Stimulated activated CD8-positive, alpha-beta memory T cell treated with anti-CD3 and anti-CD28 coated beads, Interleukin-2, amount 100 ng/mL, for 1 hour (primary cell): ENCODE measurements around the gene ZNF441.
"Not testable (repeated sequence)": the region's sequence is repeated elsewhere in the genome, so short reads cannot be mapped to it uniquely, and the experiment has no call there.

ENCODE experiments used
- DNase-seq, 2 donors: peaks; one replicate each; pipeline ENCODE4 v3.0.0-alpha.2; 2020; ENCODE audit warnings: low read depth in 2 of 2

Gene ZNF441

DNA sequence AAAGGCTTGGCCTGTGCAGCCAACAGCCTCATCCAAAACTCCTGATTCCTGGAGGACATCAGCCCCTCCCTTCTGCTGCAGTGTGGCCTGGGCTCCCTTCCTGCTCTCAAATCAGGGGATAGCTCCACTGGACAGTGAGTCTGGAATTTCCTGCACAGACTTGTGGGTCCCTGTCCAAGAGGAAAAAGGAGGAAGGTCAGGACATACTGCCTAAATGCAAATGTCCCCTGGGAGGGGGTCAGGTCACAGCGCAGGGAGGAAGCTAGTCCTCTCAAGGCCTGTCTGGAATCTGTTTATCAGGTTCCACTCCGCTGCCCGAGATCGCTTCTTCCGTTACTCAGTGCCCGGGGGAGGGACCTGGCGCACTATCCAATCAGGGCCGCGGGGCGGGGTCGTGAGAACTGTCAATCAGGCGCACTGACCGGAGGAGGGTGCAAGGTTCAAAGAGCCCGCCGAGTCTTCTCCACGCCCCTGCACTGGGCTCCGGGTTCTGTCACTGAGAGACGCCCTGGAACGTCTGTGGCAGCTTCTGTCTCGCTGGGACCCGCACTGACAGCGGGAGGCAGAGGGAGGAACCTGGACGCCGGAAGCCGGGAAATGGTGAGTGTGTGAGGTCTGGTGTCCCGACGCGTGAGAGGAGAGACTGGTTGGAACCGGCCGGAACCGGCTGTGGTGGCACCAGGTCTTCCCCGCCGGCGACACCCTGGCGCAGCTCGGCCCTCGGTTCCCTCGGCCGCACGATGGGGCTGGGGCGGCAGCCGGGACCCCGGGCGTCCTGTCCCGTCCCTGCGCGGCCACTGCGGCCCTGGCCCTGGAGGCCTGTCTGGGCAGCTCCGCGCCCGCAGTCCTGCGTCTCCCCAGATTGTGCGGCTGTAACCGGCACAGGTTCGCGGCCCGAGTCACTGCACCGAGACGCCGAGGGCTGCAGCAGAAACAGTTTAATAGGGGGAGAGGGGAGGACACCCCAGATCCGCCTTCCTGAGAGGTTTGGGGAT lies at the start of gene ZNF441:
Gene ZNF441, plus strand, starts transcription at position 404 of the 995 bp plus-strand sequence. Its CDS starts 194 bp downstream, at position 598.
- DNase-seq = peak; percentile 84 to 86

DNA sequence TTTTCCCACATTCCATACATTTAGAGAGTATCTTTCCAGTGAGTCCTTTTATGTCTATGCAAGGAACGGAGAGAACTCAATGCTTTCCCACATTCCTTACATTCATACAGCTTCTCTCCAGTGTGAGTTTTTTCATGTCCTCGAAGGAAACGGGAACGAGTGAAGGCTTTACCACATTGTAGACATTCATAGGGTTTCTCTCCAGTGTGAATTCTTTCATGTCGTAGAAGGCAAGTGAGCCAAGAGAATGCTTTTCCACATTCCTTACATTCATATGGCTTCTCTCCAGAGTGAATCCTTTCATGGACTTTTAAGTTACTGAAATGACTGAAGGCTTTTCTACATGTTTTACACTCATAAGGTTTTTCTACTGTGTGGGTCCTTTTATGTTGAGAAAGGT lies 45.1 kb upstream of the ZNF441 start:
- DNase-seq = no peak

DNA sequence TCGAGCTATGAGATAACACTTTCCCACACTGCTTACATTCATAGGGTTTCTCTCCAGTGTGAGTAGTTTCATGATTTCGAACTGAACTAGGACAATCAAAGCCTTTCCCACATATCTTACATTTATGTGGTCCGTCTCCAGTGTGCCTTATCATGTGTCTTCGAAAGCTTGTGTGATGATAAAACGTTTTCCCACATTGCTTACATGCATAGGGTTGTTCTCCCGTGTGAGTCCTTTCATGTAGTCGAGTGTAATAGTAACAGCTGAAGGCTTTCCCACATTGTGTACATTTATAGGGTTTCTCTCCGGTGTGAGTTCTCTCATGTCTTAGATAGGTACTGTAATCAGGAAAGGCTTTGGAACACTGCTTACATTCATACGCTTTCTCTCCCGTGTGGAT lies 44.4 kb upstream of the ZNF441 start:
- no peak for DNase-seq

GRCh38 chr19:11729586-11729985 lies 37.2 kb upstream of the ZNF441 start:
- DNase-seq = no peak

- DNase-seq = no peak
Measured at GRCh38 chr19:11735375-11735774, 31.4 kb upstream of the ZNF441 start.

DNA sequence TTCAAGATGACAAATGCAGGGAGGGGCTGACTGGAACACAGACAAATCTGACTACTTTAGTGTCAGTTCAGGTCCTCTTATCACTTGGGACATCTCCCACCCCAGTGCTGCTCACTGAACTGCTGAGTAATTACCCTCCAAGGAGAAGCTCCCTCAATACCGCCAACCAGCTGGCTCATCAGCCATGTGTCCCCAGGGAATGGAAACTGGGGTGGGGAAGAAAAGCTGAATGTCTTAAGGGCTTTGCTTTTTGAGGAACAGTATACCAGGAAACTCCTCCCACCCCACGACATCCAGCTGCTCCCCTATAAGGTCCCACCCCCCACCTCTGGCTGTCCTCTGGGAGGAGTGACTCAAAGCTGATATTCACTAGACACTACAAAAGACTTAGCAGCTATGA lies 30.1 kb upstream of the ZNF441 start:
- DNase-seq = no peak

DNA sequence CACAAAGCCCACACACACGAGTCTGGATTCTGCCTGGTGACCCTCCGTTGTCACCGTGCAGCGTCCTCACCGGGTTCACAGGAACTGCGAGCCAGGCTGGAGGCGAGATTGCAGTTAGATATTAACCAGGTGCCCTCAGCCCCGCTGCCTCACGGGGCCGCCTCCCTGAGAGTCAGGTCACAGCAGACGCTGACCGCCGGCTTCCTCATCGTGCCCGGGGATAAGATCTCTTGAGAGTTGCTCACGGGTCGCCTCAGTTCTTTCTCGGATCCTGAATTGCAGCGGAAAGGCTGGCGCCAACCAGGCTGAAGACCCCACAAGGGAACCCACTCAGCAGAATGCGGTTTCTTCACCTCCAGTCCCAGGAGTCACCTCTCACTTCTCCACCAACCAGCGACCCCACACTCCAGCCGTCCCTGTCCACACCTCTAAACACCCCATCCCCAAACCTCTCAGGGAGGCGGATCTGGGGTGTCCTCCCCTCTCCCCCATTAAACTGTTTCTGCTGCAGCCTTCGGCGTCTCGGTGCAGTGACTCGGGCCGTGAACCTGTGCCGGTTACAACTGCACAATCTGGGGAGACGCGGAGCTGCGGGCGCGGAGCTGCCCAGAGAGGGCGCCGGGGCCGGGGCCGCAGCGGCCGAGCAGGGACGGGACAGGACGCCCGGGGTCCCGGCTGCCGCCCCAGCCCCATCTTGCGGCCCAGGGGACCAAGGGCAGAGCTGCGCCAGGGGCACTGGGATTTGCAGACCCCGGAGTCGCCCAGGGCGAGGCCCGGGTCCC lies 28.6 kb upstream of the ZNF441 start:
- DNase-seq = peak in 1 of 2 donors; percentile 8

- peak; percentile 94 to 96 for DNase-seq
Measured at GRCh38 chr19:11738746-11739620, 27.8 kb upstream of the ZNF441 start, which contains the start of gene ZNF823. TSS of gene ZNF823 (minus strand) at chr19:11738946. CDS start at chr19:11738819, 127 bp downstream.

DNA sequence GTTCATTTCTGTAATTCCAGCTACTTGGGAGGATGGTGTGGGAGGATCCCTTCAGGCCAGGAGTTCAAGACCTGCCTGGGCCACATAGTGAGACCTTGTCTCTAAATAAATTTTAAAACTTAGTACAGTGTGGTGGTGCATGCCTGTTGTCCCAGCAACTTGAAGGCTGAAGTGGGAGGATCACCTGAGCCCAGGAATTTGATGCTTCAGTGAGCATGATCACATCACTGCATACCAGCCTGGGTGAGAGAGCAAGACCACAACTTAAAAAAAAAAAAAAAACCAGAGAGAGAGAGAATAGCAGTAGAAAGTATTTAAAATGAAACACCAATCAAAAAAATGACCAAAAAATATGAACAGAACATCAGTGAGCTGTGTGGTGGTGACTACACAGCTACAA lies 20.9 kb upstream of the ZNF441 start:
- DNase-seq = no peak

- DNase-seq = no peak
Measured at GRCh38 chr19:11747277-11747676, 19.5 kb upstream of the ZNF441 start.

DNA sequence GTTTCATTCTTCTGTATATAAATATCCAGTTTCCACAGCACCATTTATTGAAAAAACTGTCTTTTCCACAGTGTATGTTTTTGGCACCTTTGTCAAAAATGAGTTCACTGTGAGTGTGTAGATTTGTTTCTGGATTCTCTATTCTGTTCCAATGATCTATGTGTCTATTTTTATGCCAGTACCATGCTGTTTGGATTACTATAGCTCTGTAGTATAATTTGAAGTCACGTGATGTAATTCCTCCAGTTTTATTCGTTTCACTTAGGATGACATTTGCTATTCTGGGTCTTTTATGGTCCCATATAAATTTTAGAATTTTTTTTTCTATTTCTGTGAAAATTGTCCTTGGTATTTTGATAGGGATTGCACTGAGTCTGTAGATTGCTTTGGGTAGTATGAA lies 17.0 kb upstream of the ZNF441 start:
- no peak for DNase-seq

- DNase-seq = no peak
Measured at GRCh38 chr19:11752244-11752736, 14.5 kb upstream of the ZNF441 start.

- no peak for DNase-seq
Measured at GRCh38 chr19:11754663-11755062, 12.1 kb upstream of the ZNF441 start.

GRCh38 chr19:11756965-11757364 lies 9.8 kb upstream of the ZNF441 start:
- no peak for DNase-seq

DNA sequence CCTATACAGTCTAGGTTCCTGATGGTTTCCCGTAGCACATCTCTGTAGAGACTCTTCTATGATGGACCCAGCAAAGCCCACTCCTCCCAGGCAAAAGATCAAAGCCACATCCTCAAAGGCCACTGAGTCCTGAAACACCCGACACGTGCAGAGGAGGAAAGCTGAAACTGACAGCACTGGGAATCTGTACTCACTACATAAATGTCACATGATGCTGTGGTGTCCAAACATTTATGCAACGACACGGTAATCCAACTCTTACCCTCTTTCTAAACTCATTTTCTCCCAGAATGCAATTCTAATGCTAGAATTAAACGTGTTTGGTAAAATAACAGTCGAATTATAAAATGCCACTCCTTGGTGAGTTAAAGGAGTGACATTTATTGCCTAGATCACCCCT lies 7.0 kb upstream of the ZNF441 start:
- no peak for DNase-seq

DNA sequence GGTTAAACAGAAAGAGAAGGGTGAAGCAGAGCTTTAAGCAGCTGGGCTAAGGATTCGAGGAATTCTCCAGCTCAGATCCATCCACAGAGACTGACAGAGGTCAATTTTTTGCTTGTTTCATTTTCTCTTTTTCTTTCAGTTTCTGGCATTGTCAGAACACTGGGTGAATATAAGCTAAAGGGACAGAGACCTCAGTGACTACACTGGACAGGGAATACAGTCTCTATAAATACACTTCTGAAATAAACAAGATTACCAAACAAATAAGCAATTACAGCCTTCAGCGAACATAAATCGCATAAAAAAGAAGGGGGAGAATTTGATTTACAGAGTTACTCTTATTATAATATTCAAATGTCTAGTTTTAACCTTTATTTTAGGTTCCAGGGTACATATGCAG lies 3.7 kb upstream of the ZNF441 start:
- DNase-seq = no peak

- no peak for DNase-seq
Measured at GRCh38 chr19:11763611-11764010, 3.2 kb upstream of the ZNF441 start.

GRCh38 chr19:11767633-11768133 lies 883 bp downstream of the ZNF441 start:
- DNase-seq = no peak

DNA sequence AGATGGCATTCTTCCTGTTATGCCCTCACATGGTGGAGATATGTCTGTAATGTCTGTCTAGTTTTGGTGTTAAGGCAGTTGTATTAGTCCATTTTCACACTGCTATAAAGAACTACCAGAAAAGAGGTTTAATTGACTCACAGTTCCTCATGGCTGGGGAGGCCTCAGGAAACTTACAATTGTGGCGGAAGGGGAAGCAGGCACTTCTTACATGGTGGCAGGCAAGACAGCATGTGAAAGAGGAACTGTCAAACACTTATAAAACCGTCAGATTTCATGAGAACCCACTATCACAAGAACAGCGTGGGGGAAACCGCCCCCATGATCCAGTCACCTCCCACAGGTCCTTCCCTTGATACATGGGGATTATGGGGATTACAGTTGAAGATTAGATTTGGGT lies 3.2 kb downstream of the ZNF441 start:
- DNase-seq = no peak

- DNase-seq = not testable (repeated sequence)
Measured at GRCh38 chr19:11771520-11771919, 4.7 kb downstream of the ZNF441 start.

- not testable (repeated sequence) for DNase-seq
Measured at GRCh38 chr19:11776669-11777068, 9.9 kb downstream of the ZNF441 start.
